K562 (cell line): Measurements from ENCODE around the gene JDP2. TPM values are rescaled to one million over a fixed set of nuclear protein-coding genes. Genes with fewer than 3 reads are reported as not detected.

Source experiments
- ATAC-seq: fragments of 200-7000 bp; cut with Tn5 transposase; 3 replicates; pipeline ENCODE4 v1.9.1; 2020; ENCODE audit warnings: moderate library complexity
- BruUV-seq: library from RNA; stranded (reverse); fragments of 400-500 nt; replicated peaks from 2 replicates; lab custom pipeline; 2021; lab: Mats Ljungman, UMichigan
- CTCF ChIA-PET: fragments of 300-600 bp; formaldehyde crosslinking; extraction: SDS; loops from one replicate; lab custom pipeline; 2021; ENCODE audit warnings: low intra/inter-chr PET ratio; lab: Yijun Ruan, JAX
- POLR2A ChIA-PET: fragments of 300-600, 350-650 bp; sonication (Branson Sonifier 250); formaldehyde crosslinking; extraction: SDS; loops from one replicate; lab custom pipeline; 2021; ENCODE audit warnings: antibody characterized with exemption, inconsistent platforms; lab: Yijun Ruan, JAX
- DNase-seq, 4 experiments: peaks; one replicate each; pipeline versions ENCODE4 v3.0.0 to v3.0.0-alpha.2; 2011 to 2018; ENCODE audit warnings: low spot score in 3 of 4, mixed read lengths in 3 of 4; ENCODE audit errors: extremely low read depth in 1 of 4
- FAIRE-seq: peaks from 2 replicates; lab custom pipeline; 2011; peaks lifted over from hg19 to GRCh38; lab: Jason Lieb, UNC
- H2AFZ ChIP-seq: 2 replicates; pipeline ENCODE4 v1.6.0; 2011; ENCODE audit warnings: low read depth, low read length, control low read depth, inconsistent platforms
- H3K27ac ChIP-seq: fragments of 200-600 bp; 3 replicates; pipeline ENCODE4 v1.8.0; 2011; ENCODE audit warnings: low read depth, mild to moderate bottlenecking, control low read depth, inconsistent platforms, low read length, moderate library complexity, mixed read lengths; ENCODE audit errors: extremely low read depth
- H3K27me3 ChIP-seq, 2 experiments: fragments of 300-600 bp in 1 of 2; 2 replicates in 1 of 2; 3 replicates in 1 of 2; pipeline versions ENCODE4 v1.6.0 to v1.8.0; 2011; ENCODE audit warnings: inconsistent platforms in 2 of 2, low read length in 2 of 2, mild to moderate bottlenecking in 1 of 2, mixed read lengths in 1 of 2, moderate library complexity in 1 of 2; ENCODE audit not compliant: control insufficient read depth in 2 of 2, insufficient read depth in 2 of 2
- H3K36me3 ChIP-seq: fragments of 300-600 bp; 3 replicates; pipeline ENCODE4 v1.8.0; 2011; ENCODE audit warnings: mild to moderate bottlenecking, low read length, inconsistent platforms; ENCODE audit not compliant: control insufficient read depth, insufficient read depth
- H3K4me1 ChIP-seq, 2 experiments: fragments of 200-600 bp in 1 of 2; replicated peaks in 1 of 2; 2 replicates in 1 of 2; 3 replicates in 1 of 2; pipeline versions ENCODE4 v1.5.1 to v1.8.0; 2011; ENCODE audit warnings: inconsistent platforms in 2 of 2, low read length in 2 of 2, mild to moderate bottlenecking in 1 of 2, mixed read lengths in 1 of 2, moderate library complexity in 1 of 2; ENCODE audit not compliant: control insufficient read depth in 2 of 2, insufficient read depth in 2 of 2
- H3K4me2 ChIP-seq: 2 replicates; pipeline ENCODE4 v1.6.1; 2011; ENCODE audit warnings: low read length, control low read depth, inconsistent platforms, mixed read lengths; ENCODE audit not compliant: insufficient read depth
- H3K4me3 ChIP-seq: fragments of 200-600 bp; sonication (generic), shearing (Covaris generic); 2 replicates; pipeline ENCODE4 v1.5.1; 2016; ENCODE audit warnings: control low read depth, inconsistent platforms
- H3K79me2 ChIP-seq: fragments of 200-600 bp; 3 replicates; pipeline ENCODE4 v1.8.0; 2011; ENCODE audit warnings: low read length, inconsistent platforms; ENCODE audit not compliant: control insufficient read depth, insufficient read depth
- H3K9ac ChIP-seq, 2 experiments: 2 replicates each; pipeline versions ENCODE4 v1.6.0 to v1.6.1; 2011; ENCODE audit warnings: low read depth in 2 of 2, low read length in 2 of 2, control low read depth in 1 of 2, inconsistent platforms in 1 of 2, mild to moderate bottlenecking in 1 of 2, mixed read lengths in 1 of 2; ENCODE audit not compliant: insufficient read depth in 1 of 2
- H3K9me1 ChIP-seq: one replicate; pipeline ENCODE4 v1.6.0; 2011; ENCODE audit warnings: inconsistent platforms, mild to moderate bottlenecking, low read length, moderate library complexity; ENCODE audit not compliant: control insufficient read depth, insufficient read depth
- H3K9me3 ChIP-seq: replicated peaks from 2 replicates; pipeline ENCODE4 v1.5.1; 2011; ENCODE audit warnings: low read depth, low read length, inconsistent platforms; ENCODE audit not compliant: control insufficient read depth, insufficient read depth
- H4K20me1 ChIP-seq: replicated peaks from 2 replicates; pipeline ENCODE4 v1.6.1; 2011; ENCODE audit warnings: low read length, inconsistent platforms, mixed read lengths; ENCODE audit not compliant: control insufficient read depth, insufficient read depth
- CREB1 ChIP-seq, 2 experiments: sonication (generic) in 1 of 2; formaldehyde crosslinking in 1 of 2; IDR thresholded peaks; 2 replicates each; pipeline versions ENCODE4 v1.6.1 to v1.8.0; 2012 to 2022; ENCODE audit warnings: inconsistent platforms in 1 of 2, mild to moderate bottlenecking in 1 of 2, missing genetic modification reagents in 1 of 2, moderate library complexity in 1 of 2
- HDAC6 ChIP-seq: IDR thresholded peaks from 2 replicates; pipeline ENCODE4 v1.6.1; 2012; ENCODE audit warnings: low read depth, mild to moderate bottlenecking, control low read depth, inconsistent platforms, low read length, moderate library complexity
- POLR2G ChIP-seq: fragments of 200-400 bp; formaldehyde crosslinking; IDR thresholded peaks from 2 replicates; pipeline ENCODE4 v1.6.1; 2017; ENCODE audit warnings: low read depth, mild to moderate bottlenecking, antibody characterized with exemption, low read length, moderate library complexity
- ZNF57 ChIP-seq: fragments of 450-650 bp; formaldehyde crosslinking; IDR thresholded peaks from 2 replicates; pipeline ENCODE4 v1.4.0; 2020; ENCODE audit warnings: mild to moderate bottlenecking, moderate library complexity
- WGBS: fragments of 100-300 bp; shearing (Covaris generic); methylation state at CpG from one replicate; pipeline ENCODE4 v1.1.6; 2016; ENCODE audit warnings: low coverage, mixed read lengths; ENCODE audit not compliant: insufficient coverage; ENCODE audit errors: missing lambda C conversion rate; 5-methylcytosine and 5-hydroxymethylcytosine counted together
- in situ Hi-C: fragments of 300-500 bp; cut with MboI; formaldehyde crosslinking; loops from 4 replicates; pipeline ENCODE4 v1.15.0; 2018; ENCODE audit warnings: inconsistent platforms, mixed read lengths
- intact Hi-C: fragments of 100-400 bp; cut with micrococcal nuclease; formaldehyde crosslinking; loops from 2 replicates; pipeline ENCODE4 v1.14.2; 2022
- polyA plus RNA-seq, 8 experiments: library from polyadenylated mRNA; depleted of rRNA in 4 of 8; stranded (reverse) in 5 of 8; unstranded in 3 of 8; fragments of >200 nt; fragmentation: Nextera tagmentation in 2 of 8; fragmentation: Illumina TruSeq in 1 of 8; extraction: Ambion mirVana in 2 of 8; extraction: Trizol in 1 of 8; gene quantifications; 2 replicates each; pipeline versions ENCODE4 v1.2.1 to v1.2.3, GENCODE V29; 2011 to 2014; ENCODE audit warnings: inconsistent platforms in 1 of 8, missing spikeins in 1 of 8
- total RNA-seq, 7 experiments: library from RNA; depleted of rRNA in 6 of 7; stranded (reverse); fragments of >200 nt in 6 of 7; fragmentation: Illumina TruSeq in 2 of 7; extraction: Trizol in 2 of 7; gene quantifications; 2 replicates each; pipeline versions ENCODE4 v1.2.1 to v1.2.3, GENCODE V29; 2011 to 2021; ENCODE audit warnings: low replicate concordance in 1 of 7
- TF ChIP-seq, protein P1 (sequence below): sonication (generic); formaldehyde crosslinking; IDR thresholded peaks from 2 replicates; pipeline ENCODE4 v1.8.0; 2023; ENCODE audit warnings: mild to moderate bottlenecking, missing genetic modification reagents
- TF ChIP-seq, protein P2 (sequence below): fragments of 450-650 bp; IDR thresholded peaks from 2 replicates; pipeline ENCODE4 v1.6.1; 2014; ENCODE audit warnings: low read depth, mild to moderate bottlenecking, moderate library complexity, borderline replicate concordance

The JDP2 gene
- total and polyA plus RNA-seq, 9 of the 15 experiments (the other 6 are each of a cell fraction or from before 2014, with no cell fraction given) = 0.27 to 13.8 (median 3.1) TPM

DNA sequence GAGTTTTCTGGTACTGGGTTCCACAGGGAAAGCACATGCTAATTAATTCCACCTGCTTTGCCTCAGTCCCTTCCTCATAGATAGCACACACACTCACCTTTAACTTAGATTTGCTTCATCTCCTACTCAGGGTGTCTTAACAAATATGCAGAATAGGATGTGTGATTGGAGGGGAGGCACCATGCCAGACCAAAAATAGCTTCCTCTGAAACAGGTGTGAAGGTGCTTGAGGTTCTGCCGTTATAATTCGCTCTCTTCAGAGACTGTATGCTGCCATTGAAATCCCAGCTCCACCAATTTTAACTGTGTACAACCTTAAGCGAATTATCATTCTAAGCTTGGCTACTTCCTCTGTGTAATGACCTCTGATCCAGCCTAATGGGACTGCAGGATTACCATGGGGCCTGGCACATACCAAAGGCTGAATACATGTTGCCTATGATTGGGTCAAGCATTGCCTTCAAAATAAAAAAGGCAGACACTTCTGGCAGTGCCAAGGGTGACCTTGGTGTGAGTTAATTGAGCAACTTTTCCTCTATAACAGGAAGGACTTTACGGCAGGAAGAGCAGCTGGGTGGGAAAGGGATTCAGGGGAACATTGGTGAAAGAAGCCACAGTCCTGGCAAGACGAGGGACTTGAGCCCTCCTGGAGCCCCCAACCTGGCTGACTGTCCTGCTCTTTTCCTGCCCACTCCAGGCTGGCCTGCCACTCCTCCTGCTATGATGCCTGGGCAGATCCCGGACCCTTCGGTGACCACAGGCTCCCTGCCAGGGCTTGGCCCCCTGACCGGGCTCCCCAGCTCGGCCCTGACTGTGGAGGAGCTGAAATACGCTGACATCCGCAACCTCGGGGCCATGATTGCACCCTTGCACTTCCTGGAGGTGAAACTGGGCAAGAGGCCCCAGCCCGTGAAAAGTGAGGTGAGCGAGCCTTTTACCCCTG, 9.7 kb downstream of the JDP2 start:
- no peaks in the 10 kb centered on the region for H3K9me1 ChIP-seq
- H3K4me2 ChIP-seq = no peak overlapping the region
- H3K27me3 ChIP-seq = no peaks in the 10 kb centered on the region
- DNase-seq = no peak
- no peak overlapping the region for H3K27ac ChIP-seq
- ATAC-seq = no peak
- no peak overlapping the region for H3K4me3 ChIP-seq
- FAIRE-seq = no peak
- CTCF ChIA-PET = no interaction called here
- POLR2A ChIA-PET = interaction anchor here (0.7 to 1.2 kb wide), 2 partner anchors 12 to 704 kb away, joined by 3 to 5 read pairs; no protein-coding TSS in a partner anchor
- H2AFZ ChIP-seq = no peak overlapping the region
- peaks cover 14% of the 10 kb centered on the region in 2 experiments for H3K4me1 ChIP-seq
- WGBS = 71% methylated on average over 13 of the region's 14 CpGs
- H4K20me1 ChIP-seq = no peaks in the 10 kb centered on the region
- no peaks in the 10 kb centered on the region for H3K79me2 ChIP-seq
- TF ChIP-seq POLR2G (0 out of 2 replicates have a peak, but pooled peaks have one; percentile 18), HDAC6 (no peak)
- intact Hi-C loops = no loop called here
- in situ Hi-C loops = no loop called here
- no peak overlapping the region for H3K9ac ChIP-seq
- no peaks in the 10 kb centered on the region for H3K36me3 ChIP-seq
- no peaks in the 10 kb centered on the region for H3K9me3 ChIP-seq
- BruUV-seq = no TSS peak

DNA sequence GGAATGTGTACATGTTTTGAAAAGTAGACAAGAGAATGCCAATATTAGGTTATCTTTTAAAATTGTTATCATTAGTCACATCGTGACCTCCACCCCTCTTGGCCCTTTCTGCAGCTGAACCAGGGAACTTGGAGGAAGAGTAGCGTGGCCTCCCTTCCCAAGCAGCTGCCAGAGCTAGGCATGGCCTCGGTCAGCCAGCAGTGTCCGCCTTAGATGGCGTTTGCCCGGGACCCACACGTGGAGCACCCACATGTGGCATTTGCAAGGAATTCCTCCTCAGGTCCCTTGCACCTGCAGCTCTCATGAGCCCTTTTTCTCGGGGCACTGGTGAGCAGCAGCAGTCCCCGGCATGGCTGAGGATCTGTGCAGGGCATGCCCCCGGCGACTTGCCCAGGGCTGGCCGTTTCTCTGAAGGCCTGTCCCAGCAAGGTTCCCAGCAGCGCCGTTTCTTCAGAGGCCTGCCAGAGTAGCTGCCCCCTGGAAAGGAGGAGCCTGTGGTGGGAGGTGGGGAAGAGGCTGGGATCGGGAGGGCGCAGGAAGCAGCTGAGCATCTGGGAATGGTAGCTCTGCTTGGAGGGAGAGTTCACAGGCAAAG, 10.8 kb downstream of the JDP2 start:
- no peaks in the 10 kb centered on the region for H4K20me1 ChIP-seq
- no peak for FAIRE-seq
- no peaks in the 10 kb centered on the region for H3K27me3 ChIP-seq
- 81% methylated on average over 8 of the region's 16 CpGs for WGBS
- no TSS peak for BruUV-seq
- no peak overlapping the region for H2AFZ ChIP-seq
- DNase-seq = no peak
- no peak for ATAC-seq
- H3K36me3 ChIP-seq = no peaks in the 10 kb centered on the region
- H3K9me3 ChIP-seq = no peaks in the 10 kb centered on the region
- intact Hi-C loops (no loop called here), in situ Hi-C loops (no loop called here)
- no peak overlapping the region for H3K27ac ChIP-seq
- H3K4me1 ChIP-seq = peaks cover 19 to 25% of the 10 kb centered on the region in 2 experiments
- H3K4me2 ChIP-seq = no peak overlapping the region
- POLR2A ChIA-PET = interaction anchor here (0.6 kb wide), 2 partner anchors 19 to 53 kb away, joined by 3 read pairs; no protein-coding TSS in a partner anchor
- no peaks in the 10 kb centered on the region for H3K79me2 ChIP-seq
- H3K9me1 ChIP-seq = no peaks in the 10 kb centered on the region
- TF ChIP-seq, protein P1, sequence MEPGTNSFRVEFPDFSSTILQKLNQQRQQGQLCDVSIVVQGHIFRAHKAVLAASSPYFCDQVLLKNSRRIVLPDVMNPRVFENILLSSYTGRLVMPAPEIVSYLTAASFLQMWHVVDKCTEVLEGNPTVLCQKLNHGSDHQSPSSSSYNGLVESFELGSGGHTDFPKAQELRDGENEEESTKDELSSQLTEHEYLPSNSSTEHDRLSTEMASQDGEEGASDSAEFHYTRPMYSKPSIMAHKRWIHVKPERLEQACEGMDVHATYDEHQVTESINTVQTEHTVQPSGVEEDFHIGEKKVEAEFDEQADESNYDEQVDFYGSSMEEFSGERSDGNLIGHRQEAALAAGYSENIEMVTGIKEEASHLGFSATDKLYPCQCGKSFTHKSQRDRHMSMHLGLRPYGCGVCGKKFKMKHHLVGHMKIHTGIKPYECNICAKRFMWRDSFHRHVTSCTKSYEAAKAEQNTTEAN (CRISPR knock-in tag) = no peak
- no peak for TF ChIP-seq ZNF57
- no peak for TF ChIP-seq CREB1 (IDR thresholded peaks at IDR 0.05)
- no peak for TF ChIP-seq CREB1 (CRISPR knock-in tag; IDR thresholded peaks at IDR 0.05)
- TF ChIP-seq, protein P2, sequence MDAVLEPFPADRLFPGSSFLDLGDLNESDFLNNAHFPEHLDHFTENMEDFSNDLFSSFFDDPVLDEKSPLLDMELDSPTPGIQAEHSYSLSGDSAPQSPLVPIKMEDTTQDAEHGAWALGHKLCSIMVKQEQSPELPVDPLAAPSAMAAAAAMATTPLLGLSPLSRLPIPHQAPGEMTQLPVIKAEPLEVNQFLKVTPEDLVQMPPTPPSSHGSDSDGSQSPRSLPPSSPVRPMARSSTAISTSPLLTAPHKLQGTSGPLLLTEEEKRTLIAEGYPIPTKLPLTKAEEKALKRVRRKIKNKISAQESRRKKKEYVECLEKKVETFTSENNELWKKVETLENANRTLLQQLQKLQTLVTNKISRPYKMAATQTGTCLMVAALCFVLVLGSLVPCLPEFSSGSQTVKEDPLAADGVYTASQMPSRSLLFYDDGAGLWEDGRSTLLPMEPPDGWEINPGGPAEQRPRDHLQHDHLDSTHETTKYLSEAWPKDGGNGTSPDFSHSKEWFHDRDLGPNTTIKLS = no peak
- TF ChIP-seq, all 486 proteins: peak for 0
- Histone ChIP-seq H3K9ac (no peak overlapping the region), H3K4me3 (no peak overlapping the region)
- CTCF ChIA-PET = no interaction called here
